Large intestine (tissue), 3 donors: ENCODE data around the gene ENDOD1. TPM values are rescaled to one million over a fixed set of nuclear protein-coding genes. Genes with fewer than 3 reads are reported as not detected.
"Not testable (repeated sequence)": the region's sequence is repeated elsewhere in the genome, so short reads cannot be mapped to it uniquely, and the experiment has no call there.

Experiments
- DNase-seq, 2 donors: peaks; one replicate each; pipeline versions ENCODE4 v3.0.0 to v3.0.0-alpha.2; 2013
- H3K27ac ChIP-seq: one replicate; pipeline ENCODE4 v1.5.1; 2013; ENCODE audit warnings: low read length
- H3K27me3 ChIP-seq: 2 replicates; pipeline ENCODE4 v1.6.1; 2013; ENCODE audit warnings: low read length; ENCODE audit not compliant: control insufficient read depth, insufficient read depth
- H3K36me3 ChIP-seq: 2 replicates; pipeline ENCODE4 v1.6.1; 2013; ENCODE audit warnings: low read length; ENCODE audit not compliant: control insufficient read depth, insufficient read depth
- H3K4me1 ChIP-seq: one replicate; pipeline ENCODE4 v1.6.1; 2013; ENCODE audit warnings: low read length; ENCODE audit not compliant: control insufficient read depth, insufficient read depth
- H3K4me3 ChIP-seq: one replicate; pipeline ENCODE4 v1.5.1; 2013; ENCODE audit warnings: low read length
- H3K9me3 ChIP-seq: one replicate; pipeline ENCODE4 v1.6.1; 2013; ENCODE audit warnings: mild to moderate bottlenecking, low read depth, low read length, moderate library complexity; ENCODE audit not compliant: control insufficient read depth
- WGBS: methylation state at CpG from one replicate; pipeline ENCODE4 v1.1.5; 2013; ENCODE audit warnings: low lambda C conversion rate; ENCODE audit not compliant: insufficient coverage; 5-methylcytosine and 5-hydroxymethylcytosine counted together
- polyA plus RNA-seq: library from polyadenylated mRNA; unstranded; fragments of 120-200 nt; gene quantifications from one replicate; pipeline ENCODE4 v1.2.1, GENCODE V29; 2013

Gene ENDOD1
- polyA plus RNA-seq, 1 donor = 29.7 TPM

DNA sequence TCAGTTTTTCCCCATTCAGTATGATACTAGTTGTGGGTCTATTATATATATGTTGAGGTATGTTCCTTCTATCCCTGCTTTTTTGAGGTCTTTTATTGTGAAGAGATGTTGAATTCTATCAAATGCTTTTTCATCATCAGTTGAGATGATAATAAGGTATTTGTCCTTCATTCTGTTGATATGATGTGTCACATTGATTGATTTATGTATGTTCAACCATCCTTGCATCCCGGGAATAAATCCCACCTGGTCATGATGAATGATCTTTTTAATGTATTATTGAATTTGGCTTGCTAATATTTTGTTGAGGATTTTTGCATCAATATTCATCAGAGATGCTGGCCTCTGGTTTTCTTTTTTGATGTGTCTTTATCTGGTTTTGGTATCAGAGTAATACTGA, 26.0 kb downstream of the ENDOD1 start:
- Histone ChIP-seq H3K9me3 (peaks cover 4% of the 10 kb centered on the region), H3K27ac (no peak overlapping the region), H3K27me3 (no peaks in the 10 kb centered on the region), H3K4me1 (no peaks in the 10 kb centered on the region), H3K4me3 (no peak overlapping the region), H3K36me3 (no peaks in the 10 kb centered on the region)
- WGBS = no CpG with 5 or more reads among the region's 1 CpG
- no peak for DNase-seq

DNA sequence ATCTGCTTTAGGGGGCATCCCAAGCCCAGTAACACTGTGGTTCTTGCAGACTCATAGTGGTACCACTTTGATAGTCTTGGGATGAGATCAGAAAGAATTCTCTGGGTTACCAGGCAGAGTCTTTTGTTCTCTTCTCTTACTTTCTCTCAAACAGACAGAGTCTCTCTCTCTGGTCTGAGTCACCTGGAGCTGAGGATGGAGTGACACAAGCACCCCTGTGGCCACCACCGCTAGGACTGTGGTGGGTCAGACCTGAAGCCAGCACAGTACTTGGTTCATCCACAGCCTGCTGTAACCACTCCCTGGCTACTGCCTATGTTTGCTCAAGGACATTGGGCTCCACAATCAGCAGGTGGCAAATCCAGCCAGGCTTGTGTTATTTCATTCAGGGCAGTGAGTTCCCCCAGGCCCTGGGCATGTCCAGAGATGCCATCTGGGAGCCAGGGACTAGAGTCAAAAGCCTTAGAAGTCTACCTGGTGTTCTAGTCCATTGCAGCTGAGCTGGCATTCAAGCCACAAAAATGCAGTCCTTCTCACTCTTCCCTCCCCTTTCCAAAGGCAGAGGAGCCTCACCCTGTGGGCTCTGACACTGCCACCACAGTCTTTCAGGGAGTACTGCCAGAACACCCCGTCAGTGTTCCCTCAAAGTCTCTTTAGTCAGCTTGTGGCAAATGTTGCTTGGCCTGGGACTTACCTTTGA, 29.9 kb downstream of the ENDOD1 start:
- no peaks in the 10 kb centered on the region for H3K36me3 ChIP-seq
- WGBS = no CpG with 5 or more reads among the region's 2 CpGs
- DNase-seq = no peak

GRCh38 chr11:95121698-95122097, 32.1 kb downstream of the ENDOD1 start:
- Histone ChIP-seq H3K27me3 (no peaks in the 10 kb centered on the region), H3K4me3 (no peak overlapping the region), H3K9me3 (peaks cover 4% of the 10 kb centered on the region), H3K4me1 (no peaks in the 10 kb centered on the region), H3K36me3 (no peaks in the 10 kb centered on the region), H3K27ac (no peak overlapping the region)
- no peak for DNase-seq
- WGBS = 88% methylated on average over 1 of the region's 1 CpG

More for the DNA sequence above, 29.9 kb downstream of the ENDOD1 start:
- Histone ChIP-seq H3K4me1 (no peaks in the 10 kb centered on the region), H3K27me3 (no peaks in the 10 kb centered on the region), H3K4me3 (no peak overlapping the region), H3K9me3 (peaks cover 4% of the 10 kb centered on the region), H3K27ac (no peak overlapping the region)

DNA sequence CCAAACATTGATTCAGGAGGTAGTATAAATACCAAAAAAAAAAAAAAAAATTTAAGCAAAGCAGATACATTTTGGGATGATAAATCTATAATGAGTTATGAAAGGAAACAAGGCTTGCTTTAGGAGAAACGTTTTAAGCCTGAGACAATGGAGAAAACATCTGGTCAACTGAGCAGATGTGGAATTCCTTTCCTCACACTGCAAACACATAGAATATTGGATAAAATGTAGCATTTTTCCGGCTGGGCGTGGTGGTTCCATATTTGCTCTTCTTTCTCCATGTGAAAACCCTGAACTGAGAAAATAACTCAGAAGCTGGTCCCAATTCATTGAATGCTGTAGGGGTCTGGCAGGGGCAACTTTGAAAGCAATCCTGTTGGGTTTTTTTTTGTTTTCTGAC, 33.9 kb downstream of the ENDOD1 start:
- H3K27me3 ChIP-seq = no peaks in the 10 kb centered on the region
- no CpG with 5 or more reads among the region's 3 CpGs for WGBS
- no peaks in the 10 kb centered on the region for H3K36me3 ChIP-seq
- DNase-seq = no peak
- no peak overlapping the region for H3K27ac ChIP-seq
- no peaks in the 10 kb centered on the region for H3K9me3 ChIP-seq
- H3K4me3 ChIP-seq = no peak overlapping the region
- H3K4me1 ChIP-seq = no peaks in the 10 kb centered on the region

DNA sequence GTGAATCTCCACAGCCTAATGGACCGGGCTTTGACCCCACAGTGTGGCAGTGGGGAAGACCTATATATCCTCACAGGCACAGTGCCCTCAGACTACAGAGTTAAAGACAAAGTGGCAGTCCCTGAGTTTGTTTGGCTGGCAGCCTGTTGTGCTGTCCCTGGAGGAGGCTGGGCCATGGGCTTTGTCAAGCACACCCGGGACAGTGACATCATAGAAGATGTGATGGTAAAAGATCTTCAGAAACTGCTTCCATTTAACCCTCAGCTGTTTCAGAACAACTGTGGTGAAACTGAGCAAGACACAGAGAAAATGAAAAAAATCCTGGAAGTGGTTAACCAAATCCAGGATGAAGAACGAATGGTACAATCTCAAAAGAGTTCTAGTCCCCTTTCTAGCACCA, 39.0 kb downstream of the ENDOD1 start:
- no CpG with 5 or more reads among the region's 3 CpGs for WGBS
- no peak for DNase-seq
- no peak overlapping the region for H3K27ac ChIP-seq
- peaks cover 11% of the 10 kb centered on the region for H3K36me3 ChIP-seq
- H3K9me3 ChIP-seq = no peaks in the 10 kb centered on the region
- H3K27me3 ChIP-seq = no peaks in the 10 kb centered on the region
- no peak overlapping the region for H3K4me3 ChIP-seq
- H3K4me1 ChIP-seq = no peaks in the 10 kb centered on the region

GRCh38 chr11:95132956-95133355, 43.3 kb downstream of the ENDOD1 start:
- no peak overlapping the region for H3K4me3 ChIP-seq
- H3K9me3 ChIP-seq = no peaks in the 10 kb centered on the region
- H3K27me3 ChIP-seq = no peaks in the 10 kb centered on the region
- no peak for DNase-seq
- peaks cover 13% of the 10 kb centered on the region for H3K36me3 ChIP-seq
- no peak overlapping the region for H3K27ac ChIP-seq
- WGBS = no CpG with 5 or more reads among the region's 2 CpGs
- no peaks in the 10 kb centered on the region for H3K4me1 ChIP-seq

GRCh38 chr11:95134491-95134890, 44.8 kb downstream of the ENDOD1 start:
- DNase-seq = no peak
- Histone ChIP-seq H3K27me3 (no peaks in the 10 kb centered on the region), H3K9me3 (no peaks in the 10 kb centered on the region), H3K4me3 (no peak overlapping the region), H3K4me1 (no peaks in the 10 kb centered on the region), H3K36me3 (peaks cover 7% of the 10 kb centered on the region), H3K27ac (no peak overlapping the region)
- 80% methylated on average over 2 of the region's 5 CpGs for WGBS

GRCh38 chr11:95135155-95135554, 45.5 kb downstream of the ENDOD1 start:
- peaks cover 1% of the 10 kb centered on the region for H3K4me1 ChIP-seq
- H3K27ac ChIP-seq = no peak overlapping the region
- DNase-seq = no peak
- no peaks in the 10 kb centered on the region for H3K9me3 ChIP-seq
- no peak overlapping the region for H3K4me3 ChIP-seq
- H3K36me3 ChIP-seq = peaks cover 7% of the 10 kb centered on the region
- no CpG with 5 or more reads among the region's 6 CpGs for WGBS
- H3K27me3 ChIP-seq = no peaks in the 10 kb centered on the region

GRCh38 chr11:95135880-95136279, 46.2 kb downstream of the ENDOD1 start:
- no CpG with 5 or more reads among the region's 2 CpGs for WGBS
- Histone ChIP-seq H3K27me3 (no peaks in the 10 kb centered on the region), H3K4me3 (no peak overlapping the region), H3K4me1 (peaks cover 4% of the 10 kb centered on the region), H3K27ac (no peak overlapping the region), H3K9me3 (no peaks in the 10 kb centered on the region), H3K36me3 (peaks cover 7% of the 10 kb centered on the region)
- DNase-seq = no peak

DNA sequence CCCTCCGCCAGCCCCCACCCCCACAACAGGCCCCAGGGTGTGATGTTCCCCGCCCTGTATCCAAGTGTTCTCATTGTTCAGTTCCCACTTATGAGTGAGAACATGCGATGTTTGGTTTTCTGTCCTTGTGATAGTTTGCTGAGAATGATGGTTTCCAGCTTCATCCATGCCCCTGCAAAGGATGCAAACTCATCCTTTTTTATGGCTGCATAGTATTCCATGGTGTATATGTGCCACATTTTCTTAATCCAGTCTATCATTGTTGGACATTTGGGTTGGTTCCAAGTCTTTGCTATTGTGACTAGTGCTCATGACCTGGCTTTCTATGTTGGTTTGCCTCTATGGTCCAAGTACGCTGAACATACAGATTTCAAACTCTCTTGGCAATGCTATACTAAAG, 47.1 kb downstream of the ENDOD1 start:
- H3K27ac ChIP-seq, DNase-seq, H3K4me1 ChIP-seq, H3K9me3 ChIP-seq, H3K36me3 ChIP-seq, H3K27me3 ChIP-seq, H3K4me3 ChIP-seq: not testable (repeated sequence)
- no CpG with 5 or more reads among the region's 4 CpGs for WGBS

DNA sequence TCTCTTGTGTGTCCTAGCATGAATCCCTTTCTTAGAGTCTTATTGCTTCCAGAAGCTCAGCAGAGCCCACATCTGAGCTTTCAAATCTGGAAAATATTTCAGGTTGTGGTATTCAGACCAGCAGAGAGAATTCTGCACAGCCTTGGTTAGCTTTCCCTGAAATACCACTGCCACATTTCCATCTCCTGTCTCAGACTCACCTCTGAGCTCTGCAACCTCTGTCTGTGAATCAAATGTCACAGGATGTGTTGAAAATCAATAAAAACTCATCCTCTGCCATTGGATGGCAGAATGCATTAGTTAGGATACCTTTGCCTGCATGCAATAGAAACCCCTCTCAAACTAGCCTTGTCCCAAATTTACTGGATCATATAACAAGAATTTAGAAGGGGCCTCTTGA, 47.7 kb downstream of the ENDOD1 start:
- DNase-seq = no peak

More for the DNA sequence above, 47.7 kb downstream of the ENDOD1 start:
- Histone ChIP-seq H3K4me3 (no peak overlapping the region), H3K9me3 (no peaks in the 10 kb centered on the region), H3K4me1 (peaks cover 4% of the 10 kb centered on the region), H3K27me3 (no peaks in the 10 kb centered on the region), H3K27ac (no peak overlapping the region), H3K36me3 (peaks cover 3% of the 10 kb centered on the region)
